Measurements from ENCODE around the gene SAP25. TPM values are rescaled to one million over a fixed set of nuclear protein-coding genes. Genes with fewer than 3 reads are reported as not detected.

Gene SAP25
- total and polyA plus RNA-seq, 2 experiments from 2014 or later: 3.8 to 4.1 TPM

DNA sequence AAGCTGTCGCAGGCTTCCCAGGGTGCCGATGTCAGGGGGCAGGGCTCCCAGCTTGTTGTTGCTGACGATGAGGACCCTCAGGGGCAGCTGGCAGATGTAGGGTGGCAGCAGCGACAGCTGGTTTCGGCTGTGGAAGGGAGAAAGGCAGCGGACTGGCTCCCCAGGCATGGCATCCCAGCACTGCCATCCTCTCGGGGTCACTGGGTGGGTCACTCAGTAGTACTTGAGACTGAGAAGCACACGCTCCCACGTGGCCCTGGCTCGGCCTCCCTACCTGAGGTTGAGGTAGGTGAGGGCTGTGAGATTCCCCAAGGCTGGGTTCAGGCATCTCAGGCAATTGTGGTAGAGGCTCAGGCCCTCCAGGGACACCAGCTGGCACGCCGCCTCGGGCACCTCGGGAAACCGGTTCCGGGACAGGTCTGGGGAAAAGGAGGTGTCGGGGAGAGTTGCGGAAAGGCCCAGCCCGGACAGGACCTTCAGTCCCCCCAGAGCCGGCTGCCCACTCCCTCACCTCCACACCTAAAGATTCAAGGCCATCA is 8.4 kb upstream of the SAP25 start:
- Mint-ChIP-seq H3K4me3 (no peak overlapping the region; the same call in 2 of the 3 replicates), H3K27me3 (ENCODE audit: insufficient read depth, low read depth, poor library complexity) (peaks cover 23% of the 10 kb centered on the region)
- no peak for ATAC-seq

More for the DNA sequence above, 8.4 kb upstream of the SAP25 start:
- peaks cover 20% of the 10 kb centered on the region for H3F3A ChIP-seq (replicated peaks; ENCODE audit: low read depth)
- Mint-ChIP-seq H3K4me1 (peaks cover 23% of the 10 kb centered on the region), H3K27ac (no peak overlapping the region), H3K36me3 (ENCODE audit: low read depth) (no peaks in the 10 kb centered on the region; the same call in 1 of the 3 replicates), H3K9me3 (no peaks in the 10 kb centered on the region)
- 0 out of 2 replicates have a peak, but pooled peaks cover 4% of the 10 kb centered on the region for H3K36me3 ChIP-seq (ENCODE audit: insufficient read depth)
- H3K4me3 ChIP-seq: no peak overlapping the region
- no peak overlapping the region for H3K4me2 ChIP-seq
- peaks cover 8% of the 10 kb centered on the region; the same call in 1 of the 2 replicates for H4K20me1 ChIP-seq (replicated peaks; ENCODE audit: insufficient read depth)
- no peak overlapping the region for H2AFZ ChIP-seq
- H3K9me2 ChIP-seq (ENCODE audit: insufficient read depth): no peaks in the 10 kb centered on the region
- H3K79me2 ChIP-seq (replicated peaks; ENCODE audit: insufficient read depth): peaks cover 21% of the 10 kb centered on the region
- no peak for DNase-seq (ENCODE audit: low spot score)
- TF ChIP-seq ZNF114 (CRISPR knock-in tag; IDR thresholded peaks at IDR 0.05): no peak
- TF ChIP-seq STAT1 (IDR thresholded peaks at IDR 0.05; ENCODE audit: unreplicated experiment): no peak
- TF ChIP-seq, protein P1, sequence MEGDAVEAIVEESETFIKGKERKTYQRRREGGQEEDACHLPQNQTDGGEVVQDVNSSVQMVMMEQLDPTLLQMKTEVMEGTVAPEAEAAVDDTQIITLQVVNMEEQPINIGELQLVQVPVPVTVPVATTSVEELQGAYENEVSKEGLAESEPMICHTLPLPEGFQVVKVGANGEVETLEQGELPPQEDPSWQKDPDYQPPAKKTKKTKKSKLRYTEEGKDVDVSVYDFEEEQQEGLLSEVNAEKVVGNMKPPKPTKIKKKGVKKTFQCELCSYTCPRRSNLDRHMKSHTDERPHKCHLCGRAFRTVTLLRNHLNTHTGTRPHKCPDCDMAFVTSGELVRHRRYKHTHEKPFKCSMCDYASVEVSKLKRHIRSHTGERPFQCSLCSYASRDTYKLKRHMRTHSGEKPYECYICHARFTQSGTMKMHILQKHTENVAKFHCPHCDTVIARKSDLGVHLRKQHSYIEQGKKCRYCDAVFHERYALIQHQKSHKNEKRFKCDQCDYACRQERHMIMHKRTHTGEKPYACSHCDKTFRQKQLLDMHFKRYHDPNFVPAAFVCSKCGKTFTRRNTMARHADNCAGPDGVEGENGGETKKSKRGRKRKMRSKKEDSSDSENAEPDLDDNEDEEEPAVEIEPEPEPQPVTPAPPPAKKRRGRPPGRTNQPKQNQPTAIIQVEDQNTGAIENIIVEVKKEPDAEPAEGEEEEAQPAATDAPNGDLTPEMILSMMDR (conservative IDR thresholded peaks at IDR 0.05; ENCODE audit: low read depth in 2 of 2): no peak
- TF ChIP-seq, protein P2, sequence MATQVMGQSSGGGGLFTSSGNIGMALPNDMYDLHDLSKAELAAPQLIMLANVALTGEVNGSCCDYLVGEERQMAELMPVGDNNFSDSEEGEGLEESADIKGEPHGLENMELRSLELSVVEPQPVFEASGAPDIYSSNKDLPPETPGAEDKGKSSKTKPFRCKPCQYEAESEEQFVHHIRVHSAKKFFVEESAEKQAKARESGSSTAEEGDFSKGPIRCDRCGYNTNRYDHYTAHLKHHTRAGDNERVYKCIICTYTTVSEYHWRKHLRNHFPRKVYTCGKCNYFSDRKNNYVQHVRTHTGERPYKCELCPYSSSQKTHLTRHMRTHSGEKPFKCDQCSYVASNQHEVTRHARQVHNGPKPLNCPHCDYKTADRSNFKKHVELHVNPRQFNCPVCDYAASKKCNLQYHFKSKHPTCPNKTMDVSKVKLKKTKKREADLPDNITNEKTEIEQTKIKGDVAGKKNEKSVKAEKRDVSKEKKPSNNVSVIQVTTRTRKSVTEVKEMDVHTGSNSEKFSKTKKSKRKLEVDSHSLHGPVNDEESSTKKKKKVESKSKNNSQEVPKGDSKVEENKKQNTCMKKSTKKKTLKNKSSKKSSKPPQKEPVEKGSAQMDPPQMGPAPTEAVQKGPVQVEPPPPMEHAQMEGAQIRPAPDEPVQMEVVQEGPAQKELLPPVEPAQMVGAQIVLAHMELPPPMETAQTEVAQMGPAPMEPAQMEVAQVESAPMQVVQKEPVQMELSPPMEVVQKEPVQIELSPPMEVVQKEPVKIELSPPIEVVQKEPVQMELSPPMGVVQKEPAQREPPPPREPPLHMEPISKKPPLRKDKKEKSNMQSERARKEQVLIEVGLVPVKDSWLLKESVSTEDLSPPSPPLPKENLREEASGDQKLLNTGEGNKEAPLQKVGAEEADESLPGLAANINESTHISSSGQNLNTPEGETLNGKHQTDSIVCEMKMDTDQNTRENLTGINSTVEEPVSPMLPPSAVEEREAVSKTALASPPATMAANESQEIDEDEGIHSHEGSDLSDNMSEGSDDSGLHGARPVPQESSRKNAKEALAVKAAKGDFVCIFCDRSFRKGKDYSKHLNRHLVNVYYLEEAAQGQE (IDR thresholded peaks at IDR 0.05; ENCODE audit: unreplicated experiment): no peak
- no peak for TF ChIP-seq ZNF331 (CRISPR knock-in tag; IDR thresholded peaks at IDR 0.05; ENCODE audit: low read depth)
- TF ChIP-seq POLR2AphosphoS5 (IDR thresholded peaks at IDR 0.05; ENCODE audit: low read depth): no peak
- TF ChIP-seq NANOG (IDR thresholded peaks at IDR 0.05; ENCODE audit: borderline replicate concordance): no peak
- TF ChIP-seq EZH2 (IDR thresholded peaks at IDR 0.05; ENCODE audit: low read depth, unreplicated experiment): no peak
- TF ChIP-seq JUNB (IDR thresholded peaks at IDR 0.05; ENCODE audit: unreplicated experiment): no peak
- no peak for TF ChIP-seq ZNF462 (CRISPR knock-in tag; IDR thresholded peaks at IDR 0.05)
- TF ChIP-seq, protein P3, sequence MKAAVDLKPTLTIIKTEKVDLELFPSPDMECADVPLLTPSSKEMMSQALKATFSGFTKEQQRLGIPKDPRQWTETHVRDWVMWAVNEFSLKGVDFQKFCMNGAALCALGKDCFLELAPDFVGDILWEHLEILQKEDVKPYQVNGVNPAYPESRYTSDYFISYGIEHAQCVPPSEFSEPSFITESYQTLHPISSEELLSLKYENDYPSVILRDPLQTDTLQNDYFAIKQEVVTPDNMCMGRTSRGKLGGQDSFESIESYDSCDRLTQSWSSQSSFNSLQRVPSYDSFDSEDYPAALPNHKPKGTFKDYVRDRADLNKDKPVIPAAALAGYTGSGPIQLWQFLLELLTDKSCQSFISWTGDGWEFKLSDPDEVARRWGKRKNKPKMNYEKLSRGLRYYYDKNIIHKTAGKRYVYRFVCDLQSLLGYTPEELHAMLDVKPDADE (IDR thresholded peaks at IDR 0.05): no peak
- H3K4me1 ChIP-seq (ENCODE audit: insufficient read depth): peaks cover 17% of the 10 kb centered on the region
- no peak overlapping the region for H3K27ac ChIP-seq (ENCODE audit: low read depth)
- H3K27me3 ChIP-seq (ENCODE audit: insufficient read depth): no peaks in the 10 kb centered on the region
